Measurements from ENCODE around the gene SH3GLB1. TPM values are rescaled to one million over a fixed set of nuclear protein-coding genes. Genes with fewer than 3 reads are reported as not detected.

The SH3GLB1 gene
- total and polyA plus RNA-seq, 7 donors, result 68.8 to 315 (median 158) TPM

- DNase-seq (no peak), ATAC-seq (peak; percentile 31 to 45 (median 43))
- TF ChIP-seq CTCF (IDR thresholded peaks at IDR 0.05), result no peak
- Histone ChIP-seq H3K9me3 (no peaks in the 10 kb centered on the region), H3K36me3 (ENCODE audit: insufficient read depth in 1 of 2, low read depth in 1 of 2) (no peaks in the 10 kb centered on the region), H3K4me3 (peak overlapping the region; percentile 93), H3K27ac (peak overlapping the region; percentile 99), H3K4me1 (peaks cover 21% of the 10 kb centered on the region), H3K27me3 (ENCODE audit: insufficient read depth in 3 of 3, low read length in 2 of 3) (no peaks in the 10 kb centered on the region)
- WGBS, 3 donors, result 3 to 5% (median 5%) methylated on average over 33 to 34 of the region's 34 CpGs
- intact Hi-C loops (cut with DNase I), result loop anchor here in 1 of 2 donors (2.0 to 10.0 kb wide), 2 partner anchors 71 to 381 kb away; no protein-coding TSS in a partner anchor
Observed at GRCh38 chr1:86703696-86704457, 499 bp upstream of the SH3GLB1 start.

- Histone ChIP-seq H3K27me3 (ENCODE audit: insufficient read depth in 3 of 3, low read length in 2 of 3) (no peaks in the 10 kb centered on the region), H3K4me1 (peaks cover 33% of the 10 kb centered on the region), H3K36me3 (ENCODE audit: insufficient read depth in 1 of 2, low read depth in 1 of 2) (no peaks in the 10 kb centered on the region), H3K4me3 (peak overlapping the region; percentile 93), H3K27ac (peak overlapping the region; percentile 99), H3K9me3 (no peaks in the 10 kb centered on the region)
- DNase-seq (peak; percentile 65 to 79), ATAC-seq (peak; percentile 55 to 62 (median 58))
- no peak for TF ChIP-seq CTCF (IDR thresholded peaks at IDR 0.05)
- WGBS, 3 donors, result 0 to 1% (median 1%) methylated on average over 21 to 41 of the region's 41 CpGs
- intact Hi-C loops (cut with DNase I), result loop anchor here in 1 of 2 donors (2.0 to 10.0 kb wide), 4 partner anchors 37 to 380 kb away; no protein-coding TSS in a partner anchor
Observed at GRCh38 chr1:86704972-86705664, 742 bp downstream of the SH3GLB1 start.

- Histone ChIP-seq H3K36me3 (ENCODE audit: insufficient read depth in 1 of 2, low read depth in 1 of 2) (no peaks in the 10 kb centered on the region), H3K4me3 (peak overlapping the region; percentile 93), H3K27me3 (ENCODE audit: insufficient read depth in 3 of 3, low read length in 2 of 3) (no peaks in the 10 kb centered on the region), H3K4me1 (peaks cover 38% of the 10 kb centered on the region), H3K9me3 (no peaks in the 10 kb centered on the region), H3K27ac (peak overlapping the region; percentile 99)
- intact Hi-C loops (cut with DNase I), result loop anchor here in 1 of 2 donors (2.0 to 10.0 kb wide), 4 partner anchors 37 to 379 kb away; no protein-coding TSS in a partner anchor
- 0 to 1% (median 1%) methylated on average over 4 of the region's 4 CpGs for WGBS, 3 donors
- no peak for TF ChIP-seq CTCF (IDR thresholded peaks at IDR 0.05)
- DNase-seq (no peak), ATAC-seq (peak in 1 of 4 donors; percentile 20)
Observed at GRCh38 chr1:86705665-86705985, 1.2 kb downstream of the SH3GLB1 start.

GRCh38 chr1:86706018-86706635 is 1.8 kb downstream of the SH3GLB1 start:
- Histone ChIP-seq H3K9me3 (no peaks in the 10 kb centered on the region), H3K27me3 (ENCODE audit: insufficient read depth in 3 of 3, low read length in 2 of 3) (no peaks in the 10 kb centered on the region), H3K4me3 (peak overlapping the region; percentile 93), H3K36me3 (ENCODE audit: insufficient read depth in 1 of 2, low read depth in 1 of 2) (no peaks in the 10 kb centered on the region), H3K27ac (peak overlapping the region; percentile 99), H3K4me1 (peaks cover 43% of the 10 kb centered on the region)
- WGBS, 3 donors, result 2 to 4% (median 3%) methylated on average over 2 of the region's 2 CpGs
- no peak for DNase-seq
- intact Hi-C loops (cut with DNase I), result loop anchor here in 1 of 2 donors (5.0 to 10.0 kb wide), 3 partner anchors 36 to 379 kb away; no protein-coding TSS in a partner anchor
- no peak for TF ChIP-seq CTCF (IDR thresholded peaks at IDR 0.05)
- no peak for ATAC-seq
